Mesothelial cell of epicardium (in vitro differentiated cells): ENCODE data around the gene GRIA1. TPM values are rescaled to one million over a fixed set of nuclear protein-coding genes. Genes with fewer than 3 reads are reported as not detected.

ENCODE experiments used
- DNase-seq, 2 experiments: peaks; one replicate each; pipeline ENCODE4 v3.0.0; 2021; ENCODE audit warnings: low spot score in 2 of 2; ENCODE audit not compliant: unreplicated experiment in 2 of 2
- H3K27ac Mint-ChIP-seq: 2 replicates; pipeline ENCODE4 v1.8.0; 2021; ENCODE audit warnings: mixed read lengths
- H3K27me3 Mint-ChIP-seq: 2 replicates; pipeline ENCODE4 v1.8.0; 2021; ENCODE audit warnings: low read depth, mixed read lengths
- H3K36me3 Mint-ChIP-seq: 2 replicates; pipeline ENCODE4 v1.8.0; 2021; ENCODE audit warnings: mixed read lengths
- H3K4me1 Mint-ChIP-seq: 2 replicates; pipeline ENCODE4 v1.8.0; 2021; ENCODE audit warnings: mixed read lengths
- H3K4me3 Mint-ChIP-seq: 2 replicates; pipeline ENCODE4 v1.8.0; 2021; ENCODE audit warnings: mild to moderate bottlenecking, moderate library complexity, mixed read lengths
- H3K9me3 Mint-ChIP-seq: 2 replicates; pipeline ENCODE4 v1.8.0; 2021; ENCODE audit warnings: mixed read lengths
- total RNA-seq: library from RNA; stranded (reverse); gene quantifications from 3 replicates; pipeline ENCODE4 v1.2.1, GENCODE V29; 2021
- TF ChIP-seq, protein P1 (sequence below): fragments of 200-600 bp; sonication (generic); IDR thresholded peaks from one replicate; pipeline ENCODE4 v1.5.0; 2021; ENCODE audit warnings: antibody characterized with exemption; ENCODE audit not compliant: unreplicated experiment

The GRIA1 gene
- total RNA-seq, 1 donor from 2014 or later: 1.3 TPM

DNA sequence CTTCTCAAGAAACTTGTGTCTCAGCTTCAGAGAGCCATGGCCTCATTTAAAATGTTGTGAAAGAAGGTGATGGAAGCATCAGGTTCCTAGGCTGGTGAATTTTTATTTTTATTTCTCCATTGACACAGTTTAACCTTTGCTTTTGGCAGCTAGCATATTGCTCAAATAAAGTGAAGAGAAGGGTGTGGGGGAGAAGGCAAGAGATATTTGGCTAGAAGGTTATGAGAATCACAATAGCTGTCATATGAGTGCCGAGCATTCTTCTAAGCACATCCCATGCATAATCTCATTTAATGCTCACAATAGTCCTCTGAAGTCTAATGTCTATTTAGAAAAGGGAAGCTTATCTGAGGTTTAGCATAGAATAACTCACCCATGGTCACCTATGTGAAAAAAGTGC is 43.1 kb downstream of the GRIA1 start:
- Mint-ChIP-seq H3K4me1 (no peaks in the 10 kb centered on the region), H3K9me3 (no peaks in the 10 kb centered on the region), H3K27ac (no peak overlapping the region), H3K36me3 (no peaks in the 10 kb centered on the region), H3K27me3 (peaks cover 3% of the 10 kb centered on the region), H3K4me3 (no peak overlapping the region)
- TF ChIP-seq, protein P1, sequence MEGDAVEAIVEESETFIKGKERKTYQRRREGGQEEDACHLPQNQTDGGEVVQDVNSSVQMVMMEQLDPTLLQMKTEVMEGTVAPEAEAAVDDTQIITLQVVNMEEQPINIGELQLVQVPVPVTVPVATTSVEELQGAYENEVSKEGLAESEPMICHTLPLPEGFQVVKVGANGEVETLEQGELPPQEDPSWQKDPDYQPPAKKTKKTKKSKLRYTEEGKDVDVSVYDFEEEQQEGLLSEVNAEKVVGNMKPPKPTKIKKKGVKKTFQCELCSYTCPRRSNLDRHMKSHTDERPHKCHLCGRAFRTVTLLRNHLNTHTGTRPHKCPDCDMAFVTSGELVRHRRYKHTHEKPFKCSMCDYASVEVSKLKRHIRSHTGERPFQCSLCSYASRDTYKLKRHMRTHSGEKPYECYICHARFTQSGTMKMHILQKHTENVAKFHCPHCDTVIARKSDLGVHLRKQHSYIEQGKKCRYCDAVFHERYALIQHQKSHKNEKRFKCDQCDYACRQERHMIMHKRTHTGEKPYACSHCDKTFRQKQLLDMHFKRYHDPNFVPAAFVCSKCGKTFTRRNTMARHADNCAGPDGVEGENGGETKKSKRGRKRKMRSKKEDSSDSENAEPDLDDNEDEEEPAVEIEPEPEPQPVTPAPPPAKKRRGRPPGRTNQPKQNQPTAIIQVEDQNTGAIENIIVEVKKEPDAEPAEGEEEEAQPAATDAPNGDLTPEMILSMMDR: no peak
- no peak for DNase-seq

DNA sequence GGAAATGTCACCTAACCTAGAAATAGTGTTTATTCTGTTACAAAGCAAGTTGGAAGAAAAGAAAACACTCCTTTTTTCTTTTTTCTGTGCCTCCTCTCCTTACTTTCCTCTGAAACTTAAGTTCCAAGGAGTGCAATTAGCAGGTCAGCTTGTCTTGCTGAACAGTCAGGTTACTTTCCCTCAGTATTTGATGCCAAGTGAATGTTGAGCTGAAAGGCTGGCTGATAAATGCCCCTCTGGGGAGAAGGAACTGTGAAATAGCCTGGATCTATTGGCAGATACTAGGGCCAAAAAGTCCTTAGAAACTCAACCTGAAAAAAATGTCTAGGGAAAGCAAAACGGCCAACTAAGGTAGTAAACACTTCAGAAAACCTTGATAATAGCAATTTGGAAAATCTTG is 43.6 kb downstream of the GRIA1 start:
- TF ChIP-seq, protein P1: no peak
- no peak overlapping the region for H3K27ac Mint-ChIP-seq

GRCh38 chr5:153537207-153537606 is 46.7 kb downstream of the GRIA1 start:
- Mint-ChIP-seq H3K27me3 (no peaks in the 10 kb centered on the region), H3K36me3 (no peaks in the 10 kb centered on the region), H3K4me3 (no peak overlapping the region), H3K4me1 (no peaks in the 10 kb centered on the region), H3K27ac (no peak overlapping the region), H3K9me3 (no peaks in the 10 kb centered on the region)
- TF ChIP-seq, protein P1: no peak
- DNase-seq: no peak

More for the DNA sequence above, 43.6 kb downstream of the GRIA1 start:
- Mint-ChIP-seq H3K36me3 (no peaks in the 10 kb centered on the region), H3K27me3 (no peaks in the 10 kb centered on the region), H3K4me3 (no peak overlapping the region), H3K4me1 (no peaks in the 10 kb centered on the region), H3K9me3 (no peaks in the 10 kb centered on the region)
- DNase-seq: no peak

DNA sequence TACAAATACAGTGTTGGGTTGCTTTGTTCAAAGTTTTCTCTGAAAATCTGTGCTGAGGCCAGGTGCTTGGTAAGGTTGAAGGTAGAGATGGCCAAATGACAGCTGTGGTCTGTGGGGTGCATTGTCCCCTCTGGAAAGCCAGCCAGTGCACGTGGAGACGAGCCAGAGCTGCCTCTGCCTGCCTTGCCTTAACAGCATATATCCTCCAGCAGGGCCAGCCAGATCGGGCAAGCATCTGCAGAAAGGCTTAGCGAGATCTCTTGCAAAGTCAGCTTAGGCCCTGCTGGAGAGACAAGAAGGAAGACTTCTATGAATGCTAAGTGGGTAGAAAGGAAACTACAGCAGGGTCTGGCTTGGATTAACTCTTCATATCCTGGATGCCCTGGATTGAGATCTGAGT is 49.5 kb downstream of the GRIA1 start:
- TF ChIP-seq, protein P1: no peak
- no peaks in the 10 kb centered on the region for H3K4me1 Mint-ChIP-seq
- no peak for DNase-seq
- H3K36me3 Mint-ChIP-seq: no peaks in the 10 kb centered on the region
- H3K9me3 Mint-ChIP-seq: peaks cover 4% of the 10 kb centered on the region
- H3K27ac Mint-ChIP-seq: no peak overlapping the region
- no peaks in the 10 kb centered on the region for H3K27me3 Mint-ChIP-seq
- no peak overlapping the region for H3K4me3 Mint-ChIP-seq

DNA sequence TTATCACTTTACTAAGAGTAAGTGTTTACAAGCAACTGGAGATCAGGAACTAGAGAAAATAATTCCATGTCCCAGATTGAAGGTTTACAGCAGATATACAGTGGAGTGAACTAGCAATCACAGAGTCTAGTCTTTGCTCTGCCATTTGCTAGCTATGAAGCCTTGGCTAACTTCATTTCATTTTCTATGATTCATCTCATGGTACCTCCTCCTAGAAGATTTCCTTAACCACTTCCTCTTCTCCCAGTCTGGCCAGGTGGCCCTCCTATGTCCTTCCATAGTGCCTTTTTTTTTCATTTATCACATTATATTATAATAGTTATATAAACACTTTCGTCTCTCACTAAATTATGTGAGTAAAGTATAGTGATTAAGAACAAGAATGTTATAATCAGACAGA is 52.1 kb downstream of the GRIA1 start:
- Mint-ChIP-seq H3K4me3 (no peak overlapping the region), H3K36me3 (no peaks in the 10 kb centered on the region), H3K27me3 (no peaks in the 10 kb centered on the region), H3K4me1 (no peaks in the 10 kb centered on the region), H3K27ac (no peak overlapping the region), H3K9me3 (peaks cover 4% of the 10 kb centered on the region)
- DNase-seq: no peak
- TF ChIP-seq, protein P1: no peak

DNA sequence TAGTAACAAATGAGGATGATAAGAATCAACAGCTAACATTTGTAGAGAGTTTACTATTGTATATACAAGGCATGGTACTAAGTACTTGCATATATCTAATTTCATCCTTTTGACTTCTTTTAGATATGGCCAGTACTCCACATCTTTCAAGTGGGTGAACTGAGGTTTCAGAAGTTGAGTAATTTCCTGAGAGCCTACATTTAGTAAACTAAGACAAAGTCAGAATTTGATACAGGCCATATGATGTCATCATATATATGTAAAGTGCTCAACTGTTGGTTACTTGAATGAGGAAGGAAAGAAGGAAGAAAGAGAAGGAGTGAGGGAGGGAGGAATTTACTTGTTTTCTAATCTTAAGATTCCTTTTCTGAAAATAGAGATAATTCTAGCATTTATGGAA is 52.8 kb downstream of the GRIA1 start:
- DNase-seq: no peak
- TF ChIP-seq, protein P1: no peak
- H3K36me3 Mint-ChIP-seq: no peaks in the 10 kb centered on the region
- H3K27ac Mint-ChIP-seq: no peak overlapping the region
- no peaks in the 10 kb centered on the region for H3K27me3 Mint-ChIP-seq
- no peaks in the 10 kb centered on the region for H3K4me1 Mint-ChIP-seq
- H3K4me3 Mint-ChIP-seq: no peak overlapping the region
- peaks cover 4% of the 10 kb centered on the region for H3K9me3 Mint-ChIP-seq
